VCaP (cell line): ENCODE data around the gene LYSMD4.

Source experiments
- H3K27ac ChIP-seq: fragments of 450-650 bp; 2 replicates; pipeline ENCODE4 v1.5.1; 2017
- CTCF ChIP-seq: fragments of 450-650 bp; conservative IDR thresholded peaks from 2 replicates; pipeline ENCODE4 v1.5.1; 2017; ENCODE audit warnings: mild to moderate bottlenecking, moderate library complexity

Gene LYSMD4

GRCh38 chr15:99752556-99752955 lies 19.3 kb upstream of the LYSMD4 start:
- no peak overlapping the region for H3K27ac ChIP-seq
- TF ChIP-seq CTCF, result no peak

GRCh38 chr15:99750326-99750725 lies 17.1 kb upstream of the LYSMD4 start:
- H3K27ac ChIP-seq, result peak overlapping the region; percentile 53

DNA sequence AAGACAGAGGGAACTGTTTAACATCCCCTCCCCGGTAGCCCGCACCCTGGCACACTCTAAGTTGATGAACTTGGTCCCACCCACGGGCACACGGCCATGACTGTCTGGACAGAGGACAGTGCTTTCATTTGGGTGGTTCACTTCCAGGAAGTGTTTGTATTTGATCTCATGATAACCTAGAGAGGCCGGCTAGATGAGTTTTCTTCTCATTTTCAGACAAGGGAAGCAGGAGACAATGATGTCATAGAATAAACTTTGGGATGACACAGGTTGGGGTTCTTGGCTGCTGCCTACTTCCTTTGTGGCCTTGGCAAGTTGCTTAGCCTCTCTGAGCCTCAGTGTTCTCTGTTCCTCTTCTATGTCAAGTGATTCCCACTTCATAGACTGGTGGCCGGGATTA lies 16.1 kb upstream of the LYSMD4 start:
- H3K27ac ChIP-seq, result peak overlapping the region; percentile 53
- TF ChIP-seq CTCF, result no peak

DNA sequence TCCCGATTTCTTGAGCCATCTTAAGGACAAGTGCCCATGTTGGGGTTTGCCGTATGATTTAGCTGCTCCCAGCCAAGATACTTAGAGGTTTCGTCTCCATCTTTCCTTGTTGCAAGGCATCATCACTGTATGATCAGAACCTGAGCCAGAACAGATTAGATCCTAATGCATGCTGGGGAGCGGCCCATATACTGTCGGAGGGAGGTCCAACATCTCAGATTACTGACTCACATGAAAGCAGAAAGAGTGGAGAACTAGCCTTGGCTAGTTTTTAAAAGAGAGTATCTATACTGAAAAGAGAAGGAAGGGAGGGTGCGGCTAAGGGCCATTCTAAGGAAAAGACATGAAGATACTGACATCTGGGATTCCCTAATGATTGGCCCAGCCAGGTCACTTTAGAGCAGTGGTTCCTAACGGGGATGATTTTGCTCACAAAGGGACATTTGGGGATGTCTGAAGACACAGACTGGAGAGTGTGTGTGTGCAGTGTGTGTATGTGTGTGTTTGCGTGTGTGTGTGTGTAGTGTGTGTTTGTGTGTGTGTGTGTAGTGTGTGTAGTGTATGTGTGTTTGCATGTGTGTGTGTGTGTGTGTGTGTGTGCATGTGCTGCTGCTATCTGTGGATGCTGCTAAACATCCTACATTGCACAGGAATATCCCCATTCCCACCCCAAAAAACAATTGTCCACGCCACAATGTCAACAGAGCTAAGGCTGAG lies 12.3 kb upstream of the LYSMD4 start:
- TF ChIP-seq CTCF, result no peak
- no peak overlapping the region for H3K27ac ChIP-seq

DNA sequence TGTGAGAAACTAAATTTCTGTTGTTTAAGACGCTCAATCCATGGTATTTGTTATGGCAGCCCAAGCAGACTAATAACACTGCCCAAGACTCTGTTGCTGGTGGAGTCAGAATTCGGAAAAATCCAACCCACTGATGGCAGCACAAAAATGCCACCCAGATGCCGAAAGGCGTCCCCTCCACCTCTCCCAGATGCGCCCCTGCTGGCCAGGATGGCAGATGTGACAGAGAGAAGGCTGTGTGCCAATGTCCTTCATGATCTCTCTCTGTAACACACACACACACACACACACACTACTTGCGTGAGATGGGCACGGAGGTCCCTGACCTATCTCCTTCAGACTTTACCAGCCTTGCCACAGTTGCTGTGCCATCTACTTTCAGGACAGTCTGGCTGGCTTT lies 10.9 kb upstream of the LYSMD4 start:
- no peak for TF ChIP-seq CTCF
- H3K27ac ChIP-seq, result no peak overlapping the region

- no peak for TF ChIP-seq CTCF
Observed at GRCh38 chr15:99741835-99742234, 8.6 kb upstream of the LYSMD4 start.

DNA sequence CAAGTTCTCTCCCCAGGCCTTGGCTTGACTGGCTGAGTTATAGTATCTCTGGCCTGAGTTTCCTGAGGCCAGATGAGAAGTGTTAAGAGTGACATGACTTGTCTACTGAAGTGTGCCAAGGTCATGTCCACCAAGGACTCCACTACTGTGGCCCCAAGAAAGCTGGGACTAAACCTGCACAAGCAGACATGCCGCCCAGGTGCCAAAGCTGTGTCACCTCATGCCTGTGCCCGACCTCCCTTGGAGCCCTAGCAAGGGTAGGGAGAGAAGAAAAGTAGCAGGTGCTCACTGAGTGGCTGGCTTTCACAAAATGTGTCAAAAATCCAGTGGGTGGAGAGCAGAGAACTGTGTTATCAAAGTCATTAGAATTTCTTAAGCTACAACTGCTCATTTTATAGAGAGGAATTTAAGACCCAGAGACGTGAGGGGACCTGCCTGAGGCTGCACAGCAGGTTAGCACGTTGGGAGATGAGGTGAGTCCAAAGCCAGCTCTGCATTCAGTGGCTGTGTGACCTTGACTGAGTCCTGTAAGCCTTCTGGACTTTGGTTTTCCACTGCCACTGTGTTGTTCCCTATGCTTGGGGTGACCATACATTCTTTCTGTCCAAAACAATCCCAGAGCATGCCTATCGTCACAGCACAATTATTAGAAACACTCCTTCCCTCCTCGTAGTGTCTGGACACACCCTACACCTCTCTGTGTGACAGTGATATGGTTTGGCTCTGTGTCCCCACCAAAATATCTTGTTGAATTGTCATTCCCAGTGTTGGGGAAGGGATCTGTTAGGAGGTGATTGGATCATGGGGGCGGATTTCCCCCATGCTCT lies 5.0 kb upstream of the LYSMD4 start:
- no peak for TF ChIP-seq CTCF
- no peak overlapping the region for H3K27ac ChIP-seq

More at GRCh38 chr15:99741835-99742234, 8.6 kb upstream of the LYSMD4 start:
- no peak overlapping the region for H3K27ac ChIP-seq

- H3K27ac ChIP-seq, result no peak overlapping the region
- no peak for TF ChIP-seq CTCF
Observed at GRCh38 chr15:99736702-99737101, 3.5 kb upstream of the LYSMD4 start.
